Muscle layer of colon (tissue), 2 donors: ENCODE results near the gene PDZRN4.

Experiments used
- H3K27ac ChIP-seq: one replicate; pipeline ENCODE4 v1.7.0; 2013; ENCODE audit warnings: low read depth, mild to moderate bottlenecking, low read length, moderate library complexity
- H3K27me3 ChIP-seq, 2 donors: one replicate each; pipeline ENCODE4 v1.7.0; 2013; ENCODE audit warnings: low read length in 2 of 2, mild to moderate bottlenecking in 2 of 2; ENCODE audit not compliant: insufficient read depth in 2 of 2, control insufficient read depth in 1 of 2
- H3K36me3 ChIP-seq: one replicate; pipeline ENCODE4 v1.7.0; 2013; ENCODE audit warnings: mild to moderate bottlenecking, low read length; ENCODE audit not compliant: insufficient read depth
- H3K4me1 ChIP-seq: one replicate; pipeline ENCODE4 v1.7.0; 2013; ENCODE audit warnings: mild to moderate bottlenecking, low read length; ENCODE audit not compliant: insufficient read depth
- H3K4me3 ChIP-seq, 2 donors: one replicate each; pipeline ENCODE4 v1.7.0; 2013; ENCODE audit warnings: low read length in 2 of 2, low read depth in 1 of 2, mild to moderate bottlenecking in 1 of 2, moderate library complexity in 1 of 2
- H3K9ac ChIP-seq: one replicate; pipeline ENCODE4 v1.7.0; 2013; ENCODE audit warnings: low read length
- H3K9me3 ChIP-seq: one replicate; pipeline ENCODE4 v1.7.0; 2013; ENCODE audit warnings: mild to moderate bottlenecking, low read length
- donor health status: abdominal sarcoma.
- donor health status: Adenocarcinoma of cecum.

Gene PDZRN4

DNA sequence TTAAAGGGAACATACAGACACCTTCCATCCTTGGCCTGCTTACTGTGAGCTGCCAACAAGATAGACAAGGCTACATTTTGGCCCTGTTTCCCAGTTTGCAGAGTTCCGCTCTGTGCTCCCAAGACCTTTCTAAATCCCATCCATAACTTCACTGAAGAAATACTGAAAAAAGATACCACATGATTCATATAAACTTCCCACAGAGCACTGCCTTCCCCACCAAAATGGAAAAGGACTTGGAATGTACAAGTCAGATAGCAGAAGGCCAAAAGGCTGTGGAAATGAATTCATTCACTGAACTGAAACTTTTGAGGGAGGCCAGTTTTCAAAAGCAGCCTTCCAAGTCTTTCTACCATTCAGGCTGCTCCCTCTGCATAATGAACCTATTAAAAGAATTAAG lies 29.6 kb downstream of the PDZRN4 start:
- Histone ChIP-seq H3K9ac (no peak overlapping the region), H3K9me3 (no peaks in the 10 kb centered on the region), H3K36me3 (no peaks in the 10 kb centered on the region), H3K4me3 (no peak overlapping the region), H3K27me3 (no peaks in the 10 kb centered on the region), H3K4me1 (peaks cover 55% of the 10 kb centered on the region), H3K27ac (peak overlapping the region; percentile 40)

DNA sequence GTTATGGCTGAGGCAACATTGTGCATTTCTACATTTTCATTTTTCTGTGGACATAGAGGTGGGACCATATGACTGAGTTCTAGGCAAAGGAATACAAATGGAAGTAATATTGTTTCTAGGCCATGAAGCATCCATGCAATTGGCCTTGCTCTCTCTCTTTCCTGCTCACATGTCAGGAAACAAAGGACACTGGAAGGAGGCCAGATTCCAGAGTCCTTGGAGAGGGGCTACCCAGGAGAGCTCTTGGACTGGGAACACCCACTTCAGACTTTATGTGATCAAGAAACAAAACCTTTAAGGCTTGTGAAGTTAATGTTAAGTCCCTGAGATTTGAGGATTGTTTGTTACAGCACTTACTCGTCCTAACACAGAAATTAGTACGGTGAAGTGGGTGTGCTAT lies 32.8 kb downstream of the PDZRN4 start:
- Histone ChIP-seq H3K4me1 (peaks cover 50% of the 10 kb centered on the region), H3K36me3 (no peaks in the 10 kb centered on the region), H3K4me3 (no peak overlapping the region), H3K9ac (no peak overlapping the region), H3K27me3 (no peaks in the 10 kb centered on the region), H3K9me3 (no peaks in the 10 kb centered on the region), H3K27ac (no peak overlapping the region)

DNA sequence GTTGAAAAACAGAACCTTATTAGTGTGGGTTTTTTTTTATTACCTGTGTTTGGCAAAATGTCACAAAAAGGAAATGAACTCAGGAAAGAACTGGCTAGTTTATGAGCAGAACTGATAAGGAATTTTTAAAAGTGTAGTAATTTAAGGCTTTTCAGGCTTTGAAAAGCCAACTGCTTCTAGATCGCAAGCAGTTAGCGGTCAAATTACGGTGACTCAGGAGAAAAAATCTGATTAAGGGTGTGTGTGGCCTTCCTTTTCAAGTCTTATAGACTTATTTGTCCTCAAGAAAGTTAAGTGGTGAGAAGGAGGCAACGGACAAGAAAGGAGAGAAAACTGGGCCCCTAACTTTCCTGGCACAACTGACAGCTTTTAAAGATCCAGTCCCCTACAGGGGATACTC lies 33.4 kb downstream of the PDZRN4 start:
- Histone ChIP-seq H3K9ac (no peak overlapping the region), H3K4me3 (no peak overlapping the region), H3K27me3 (no peaks in the 10 kb centered on the region), H3K4me1 (peaks cover 50% of the 10 kb centered on the region), H3K36me3 (no peaks in the 10 kb centered on the region), H3K27ac (no peak overlapping the region), H3K9me3 (no peaks in the 10 kb centered on the region)

DNA sequence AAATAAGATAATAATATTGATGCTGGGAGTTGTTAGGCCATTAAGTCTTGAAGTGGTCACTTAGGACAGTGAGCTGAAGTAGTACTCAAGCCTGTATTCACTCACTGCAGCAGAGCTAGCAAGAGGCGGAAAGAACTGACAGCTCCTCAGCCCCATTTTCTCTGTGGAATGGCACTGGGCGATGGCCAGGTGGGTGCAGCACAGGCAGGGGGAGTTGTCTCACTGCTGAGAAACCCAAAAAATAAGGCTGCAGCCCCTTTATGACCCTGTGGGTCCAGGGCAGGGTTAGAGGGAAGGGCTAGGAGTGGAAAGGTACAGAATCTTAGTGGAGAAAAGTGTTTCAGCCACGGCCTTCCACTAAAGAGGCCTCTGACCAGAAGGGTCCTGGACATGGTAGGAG lies 35.5 kb downstream of the PDZRN4 start:
- H3K9me3 ChIP-seq: no peaks in the 10 kb centered on the region
- no peaks in the 10 kb centered on the region for H3K36me3 ChIP-seq
- H3K27me3 ChIP-seq: no peaks in the 10 kb centered on the region
- no peak overlapping the region for H3K27ac ChIP-seq
- H3K4me1 ChIP-seq: peaks cover 33% of the 10 kb centered on the region
- no peak overlapping the region for H3K9ac ChIP-seq
- no peak overlapping the region for H3K4me3 ChIP-seq

DNA sequence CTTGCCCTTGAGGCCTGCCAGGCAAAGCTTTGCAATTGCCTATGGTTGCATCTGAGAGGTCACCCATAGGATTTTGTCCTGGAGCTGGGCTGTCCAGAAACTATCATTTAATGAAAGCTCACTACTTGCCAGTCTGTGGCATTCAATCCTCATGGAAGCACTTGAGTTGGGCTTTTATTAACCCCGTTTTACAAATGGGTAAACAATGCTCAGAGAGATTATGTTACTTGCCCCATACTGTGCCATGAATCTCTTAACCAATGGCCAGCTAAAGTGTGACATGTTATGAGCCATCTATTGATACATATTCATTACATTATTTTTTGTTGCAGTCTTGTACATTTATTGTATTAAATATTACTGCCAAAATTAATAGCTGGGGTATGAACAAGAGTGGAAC lies 35.9 kb downstream of the PDZRN4 start:
- Histone ChIP-seq H3K27me3 (no peaks in the 10 kb centered on the region), H3K9ac (no peak overlapping the region), H3K4me3 (no peak overlapping the region), H3K36me3 (no peaks in the 10 kb centered on the region), H3K4me1 (peaks cover 33% of the 10 kb centered on the region), H3K27ac (no peak overlapping the region), H3K9me3 (no peaks in the 10 kb centered on the region)

DNA sequence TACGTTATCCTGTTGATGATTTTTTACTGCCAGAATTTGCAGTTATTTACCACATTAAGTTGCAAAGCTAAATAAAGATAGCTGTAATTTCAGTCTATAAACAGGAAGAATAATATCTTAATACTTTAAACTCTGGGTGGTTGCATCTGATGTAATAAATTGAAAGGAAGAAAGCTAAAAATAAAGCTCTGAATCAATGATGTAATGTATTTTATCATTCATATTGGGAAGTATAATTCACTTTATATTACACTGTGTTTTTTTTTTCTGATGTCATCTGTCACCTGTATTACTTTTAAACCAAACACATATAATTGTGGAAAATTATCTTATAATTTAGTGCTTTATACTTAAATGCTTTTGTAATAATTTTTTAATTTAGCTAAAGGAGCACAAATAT lies 37.1 kb downstream of the PDZRN4 start:
- H3K27me3 ChIP-seq: no peaks in the 10 kb centered on the region
- no peak overlapping the region for H3K9ac ChIP-seq

DNA sequence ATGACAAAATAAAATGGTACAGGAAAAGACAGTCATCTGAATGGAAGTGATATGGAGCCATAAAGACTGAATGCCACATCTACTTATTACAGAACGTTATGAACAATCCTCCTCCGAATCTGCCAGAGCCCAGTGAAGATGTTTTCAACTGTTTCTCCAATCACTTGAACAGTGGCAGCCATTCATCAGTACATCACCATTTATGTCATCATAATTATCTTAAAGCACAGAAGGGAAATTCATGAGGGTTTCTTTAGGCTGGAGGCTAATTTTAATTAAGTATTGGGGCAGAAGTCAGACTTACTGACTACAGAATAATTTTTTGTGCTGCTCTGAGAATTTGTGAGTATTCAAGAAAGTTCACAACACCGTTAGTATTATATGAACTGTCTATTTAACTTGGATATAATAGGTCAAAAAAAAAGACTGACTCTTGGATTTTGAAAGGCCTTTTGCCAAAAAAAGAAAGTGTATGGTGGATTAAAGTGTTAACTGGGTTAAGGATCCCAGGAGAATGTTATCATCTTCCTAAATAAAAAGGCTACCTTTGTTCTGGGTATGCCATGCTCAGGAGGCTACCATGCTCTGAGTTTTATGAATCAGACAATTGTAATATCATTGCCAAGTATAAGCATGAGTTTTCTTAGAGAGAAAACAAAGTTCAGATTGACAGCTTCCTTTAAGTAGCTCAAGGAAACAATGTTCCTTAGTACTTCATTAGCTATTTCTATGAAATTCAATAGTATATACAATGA lies 40.1 kb downstream of the PDZRN4 start:
- H3K27ac ChIP-seq: no peak overlapping the region
- H3K36me3 ChIP-seq: no peaks in the 10 kb centered on the region
- peaks cover 7% of the 10 kb centered on the region for H3K4me1 ChIP-seq
- no peaks in the 10 kb centered on the region for H3K9me3 ChIP-seq
- no peak overlapping the region for H3K9ac ChIP-seq
- no peaks in the 10 kb centered on the region for H3K27me3 ChIP-seq
- H3K4me3 ChIP-seq: no peak overlapping the region

More for the DNA sequence above, 37.1 kb downstream of the PDZRN4 start:
- Histone ChIP-seq H3K9me3 (no peaks in the 10 kb centered on the region), H3K27ac (no peak overlapping the region), H3K4me1 (peaks cover 27% of the 10 kb centered on the region), H3K36me3 (no peaks in the 10 kb centered on the region), H3K4me3 (no peak overlapping the region)

DNA sequence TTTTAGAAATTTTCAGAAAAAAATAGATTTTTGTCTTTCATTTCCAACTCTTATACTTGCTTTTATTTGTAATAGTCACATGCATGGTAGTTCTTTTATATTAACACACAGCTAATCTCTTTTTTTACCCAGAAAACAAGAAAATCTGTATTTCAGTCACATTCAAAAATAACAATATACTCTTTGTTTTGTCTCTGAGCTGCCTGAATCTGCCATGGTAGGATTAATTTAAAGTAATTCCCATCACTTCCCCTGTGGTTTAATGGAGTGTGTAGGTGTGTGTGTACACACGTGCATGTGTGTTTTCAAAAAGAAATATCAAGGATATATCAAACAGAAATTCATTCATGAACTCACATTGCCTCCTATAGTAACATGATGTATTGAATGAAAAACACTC lies 42.6 kb downstream of the PDZRN4 start:
- Histone ChIP-seq H3K27ac (no peak overlapping the region), H3K9ac (no peak overlapping the region)

DNA sequence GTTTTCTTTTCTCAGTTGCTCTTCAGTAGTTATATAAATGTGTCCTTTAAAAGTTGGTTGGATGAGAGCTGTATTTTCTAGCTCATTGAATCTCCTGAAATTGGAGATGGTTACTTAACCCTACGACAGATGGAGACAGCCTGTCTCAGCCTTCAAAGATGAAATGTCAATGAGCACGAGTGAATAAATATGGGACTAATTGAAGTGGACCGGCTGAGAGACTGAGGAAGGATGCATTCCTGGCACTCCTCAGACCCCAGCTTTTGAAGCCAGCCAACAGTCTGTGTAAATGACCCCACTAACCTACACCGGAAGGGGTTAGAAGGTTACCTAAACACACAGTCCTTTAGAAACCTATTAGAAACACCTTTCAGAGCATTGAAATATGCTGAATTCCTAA lies 46.6 kb downstream of the PDZRN4 start:
- H3K4me3 ChIP-seq: no peak overlapping the region
- no peak overlapping the region for H3K9ac ChIP-seq
- H3K9me3 ChIP-seq: no peaks in the 10 kb centered on the region
- H3K4me1 ChIP-seq: no peaks in the 10 kb centered on the region
- no peaks in the 10 kb centered on the region for H3K27me3 ChIP-seq
- no peak overlapping the region for H3K27ac ChIP-seq
- H3K36me3 ChIP-seq: no peaks in the 10 kb centered on the region

More for the DNA sequence above, 42.6 kb downstream of the PDZRN4 start:
- H3K27me3 ChIP-seq: no peaks in the 10 kb centered on the region
- H3K36me3 ChIP-seq: no peaks in the 10 kb centered on the region
- no peak overlapping the region for H3K4me3 ChIP-seq
- no peaks in the 10 kb centered on the region for H3K9me3 ChIP-seq
- peaks cover 1% of the 10 kb centered on the region for H3K4me1 ChIP-seq

DNA sequence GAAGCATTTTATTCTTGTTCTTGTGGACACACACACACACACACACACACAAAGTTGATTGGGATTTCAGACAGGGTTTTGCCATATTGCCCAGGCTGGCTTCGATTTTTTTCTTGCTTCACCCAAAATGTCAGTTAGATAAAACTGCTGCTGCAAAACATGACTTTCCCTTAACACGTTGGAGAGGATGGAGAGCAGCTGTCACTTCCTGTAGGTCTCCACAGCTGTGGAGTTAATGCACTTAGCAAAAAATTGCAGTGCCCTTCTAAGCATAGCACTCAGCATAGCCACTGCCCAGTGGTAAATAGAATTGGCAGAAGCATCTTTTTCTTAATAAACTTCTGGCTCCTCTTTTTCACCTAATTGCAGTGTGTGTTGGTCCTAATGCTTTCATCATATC lies 54.5 kb downstream of the PDZRN4 start:
- Histone ChIP-seq H3K27ac (no peak overlapping the region), H3K27me3 (no peaks in the 10 kb centered on the region), H3K9me3 (no peaks in the 10 kb centered on the region), H3K4me1 (peaks cover 8% of the 10 kb centered on the region), H3K4me3 (no peak overlapping the region), H3K36me3 (no peaks in the 10 kb centered on the region), H3K9ac (no peak overlapping the region)

DNA sequence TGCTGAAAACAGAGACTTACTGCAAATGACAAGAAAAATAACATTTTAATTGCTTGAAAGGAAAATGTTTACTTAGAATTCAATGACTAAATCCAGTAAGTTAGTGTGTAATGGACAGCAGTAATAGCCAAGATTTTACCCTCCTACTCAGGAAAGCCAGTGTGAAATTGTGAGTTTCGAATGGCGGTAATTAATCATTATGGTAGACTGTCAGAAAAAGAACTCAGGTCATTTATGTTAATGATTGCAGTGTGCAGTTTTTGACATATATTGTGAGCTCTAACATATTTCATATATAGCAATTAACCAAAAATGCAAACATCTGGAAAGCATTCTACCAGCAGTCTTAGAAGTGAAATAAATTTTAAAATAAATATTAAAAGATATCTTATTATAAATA lies 60.3 kb downstream of the PDZRN4 start:
- no peak overlapping the region for H3K4me3 ChIP-seq
- H3K36me3 ChIP-seq: no peaks in the 10 kb centered on the region
- H3K27me3 ChIP-seq: no peaks in the 10 kb centered on the region
- H3K4me1 ChIP-seq: no peaks in the 10 kb centered on the region
- no peaks in the 10 kb centered on the region for H3K9me3 ChIP-seq
- H3K9ac ChIP-seq: no peak overlapping the region
- H3K27ac ChIP-seq: no peak overlapping the region

DNA sequence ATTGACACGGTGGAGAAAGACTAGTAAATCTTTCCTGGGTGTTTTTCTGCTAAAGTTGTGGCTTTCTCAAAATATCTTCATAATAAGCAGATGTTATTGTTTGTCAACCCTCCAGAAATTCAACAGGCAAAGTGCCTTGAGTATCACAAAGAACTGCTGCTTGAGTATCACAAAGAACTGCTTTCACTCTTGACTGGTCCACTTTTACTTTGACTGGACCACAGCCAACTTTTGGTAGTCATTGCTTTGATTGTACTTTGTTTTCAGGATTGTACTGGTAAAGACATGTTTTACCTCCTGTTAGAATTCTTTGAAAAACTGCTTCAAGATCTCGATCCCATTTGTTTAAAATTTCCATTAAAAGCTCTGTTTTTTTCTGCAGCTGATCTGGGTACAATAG lies 62.6 kb downstream of the PDZRN4 start:
- H3K27ac ChIP-seq: no peak overlapping the region
- H3K4me3 ChIP-seq: no peak overlapping the region
- no peaks in the 10 kb centered on the region for H3K4me1 ChIP-seq
- no peaks in the 10 kb centered on the region for H3K27me3 ChIP-seq
- H3K36me3 ChIP-seq: no peaks in the 10 kb centered on the region
- H3K9me3 ChIP-seq: no peaks in the 10 kb centered on the region
- no peak overlapping the region for H3K9ac ChIP-seq
